Osteocyte (in vitro differentiated cells): ENCODE measurements around the gene OSBPL8. TPM values are rescaled to one million over a fixed set of nuclear protein-coding genes. Genes with fewer than 3 reads are reported as not detected.

Source experiments
- DNase-seq: peaks from one replicate; pipeline ENCODE4 v3.0.0; 2021; ENCODE audit warnings: mixed read lengths; ENCODE audit not compliant: unreplicated experiment; ENCODE audit errors: extremely low spot score
- H3K27ac Mint-ChIP-seq: one replicate; pipeline ENCODE4 v1.8.0; 2021; ENCODE audit warnings: mild to moderate bottlenecking, mixed read lengths; ENCODE audit not compliant: unreplicated experiment
- H3K27me3 Mint-ChIP-seq: one replicate; pipeline ENCODE4 v1.8.0; 2021; ENCODE audit warnings: mixed read lengths; ENCODE audit not compliant: unreplicated experiment
- H3K36me3 Mint-ChIP-seq: one replicate; pipeline ENCODE4 v1.8.0; 2021; ENCODE audit warnings: mixed read lengths; ENCODE audit not compliant: unreplicated experiment
- H3K4me1 Mint-ChIP-seq: one replicate; pipeline ENCODE4 v1.8.0; 2021; ENCODE audit warnings: mixed read lengths; ENCODE audit not compliant: unreplicated experiment
- H3K4me3 Mint-ChIP-seq: one replicate; pipeline ENCODE4 v1.8.0; 2021; ENCODE audit warnings: mild to moderate bottlenecking, moderate library complexity, mixed read lengths; ENCODE audit not compliant: unreplicated experiment
- H3K9me3 Mint-ChIP-seq: one replicate; pipeline ENCODE4 v1.8.0; 2021; ENCODE audit warnings: mixed read lengths; ENCODE audit not compliant: unreplicated experiment
- CTCF ChIP-seq: fragments of 200-600 bp; sonication (generic); IDR thresholded peaks from 2 replicates; pipeline ENCODE4 v1.5.0; 2021; ENCODE audit warnings: antibody characterized with exemption, mild to moderate bottlenecking, moderate library complexity
- total RNA-seq: library from RNA; stranded (reverse); gene quantifications from 2 replicates; pipeline ENCODE4 v1.2.1, GENCODE V29; 2021

Gene OSBPL8
- total RNA-seq, 1 donor from 2014 or later: 87.8 TPM

GRCh38 chr12:76407710-76408109, 151.9 kb downstream of the OSBPL8 start:
- Mint-ChIP-seq H3K27me3 (no peaks in the 10 kb centered on the region), H3K36me3 (peaks cover 7% of the 10 kb centered on the region), H3K27ac (no peak overlapping the region), H3K4me3 (no peak overlapping the region), H3K9me3 (no peaks in the 10 kb centered on the region), H3K4me1 (peaks cover 8% of the 10 kb centered on the region)
- TF ChIP-seq CTCF: no peak
- DNase-seq: no peak

- DNase-seq: no peak
- no peaks in the 10 kb centered on the region for H3K27me3 Mint-ChIP-seq
- TF ChIP-seq CTCF: no peak
- H3K9me3 Mint-ChIP-seq: no peaks in the 10 kb centered on the region
- peaks cover 26% of the 10 kb centered on the region for H3K36me3 Mint-ChIP-seq
- H3K4me3 Mint-ChIP-seq: no peak overlapping the region
- H3K27ac Mint-ChIP-seq: no peak overlapping the region
- peaks cover 3% of the 10 kb centered on the region for H3K4me1 Mint-ChIP-seq
Measured at GRCh38 chr12:76402259-76402658, 157.3 kb downstream of the OSBPL8 start.

GRCh38 chr12:76400136-76400535, 159.4 kb downstream of the OSBPL8 start:
- Mint-ChIP-seq H3K27ac (no peak overlapping the region), H3K36me3 (peaks cover 23% of the 10 kb centered on the region), H3K4me3 (no peak overlapping the region), H3K9me3 (no peaks in the 10 kb centered on the region), H3K27me3 (no peaks in the 10 kb centered on the region), H3K4me1 (peaks cover 3% of the 10 kb centered on the region)
- DNase-seq: no peak
- TF ChIP-seq CTCF: no peak

- DNase-seq: no peak
- Mint-ChIP-seq H3K27ac (no peak overlapping the region), H3K4me1 (peaks cover 3% of the 10 kb centered on the region), H3K27me3 (no peaks in the 10 kb centered on the region), H3K36me3 (peaks cover 27% of the 10 kb centered on the region), H3K4me3 (no peak overlapping the region), H3K9me3 (no peaks in the 10 kb centered on the region)
- no peak for TF ChIP-seq CTCF
Measured at GRCh38 chr12:76399040-76399439, 160.5 kb downstream of the OSBPL8 start.

- Mint-ChIP-seq H3K9me3 (no peaks in the 10 kb centered on the region), H3K4me1 (peaks cover under 1% of the 10 kb centered on the region), H3K27ac (no peak overlapping the region), H3K27me3 (no peaks in the 10 kb centered on the region), H3K4me3 (no peak overlapping the region), H3K36me3 (peaks cover 27% of the 10 kb centered on the region)
- DNase-seq: no peak
- TF ChIP-seq CTCF: no peak
Measured at GRCh38 chr12:76398106-76398505, 161.5 kb downstream of the OSBPL8 start.
